ENCODE measurements around the gene DUSP9.

DNA sequence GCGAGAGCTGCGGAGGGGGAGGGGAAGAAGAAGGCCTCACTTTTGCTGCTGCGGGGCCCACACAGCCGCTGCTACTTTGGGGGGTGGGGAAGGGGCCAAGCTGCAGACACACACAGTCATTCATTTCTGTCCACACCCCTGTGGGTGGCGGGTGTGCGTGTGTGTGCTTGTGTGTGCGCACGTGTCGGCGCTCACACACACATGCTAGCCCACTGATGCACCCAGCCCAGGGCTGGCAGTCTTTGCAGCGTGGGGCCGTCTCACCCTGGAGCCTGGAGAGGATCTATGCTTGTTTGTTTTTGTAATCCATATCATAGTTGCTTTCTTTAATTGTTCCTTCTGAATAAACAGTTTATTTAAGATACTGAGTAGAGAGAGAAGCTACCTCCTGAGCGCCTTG is 4.0 kb downstream of the DUSP9 start:
- TF ChIP-seq, protein P1, sequence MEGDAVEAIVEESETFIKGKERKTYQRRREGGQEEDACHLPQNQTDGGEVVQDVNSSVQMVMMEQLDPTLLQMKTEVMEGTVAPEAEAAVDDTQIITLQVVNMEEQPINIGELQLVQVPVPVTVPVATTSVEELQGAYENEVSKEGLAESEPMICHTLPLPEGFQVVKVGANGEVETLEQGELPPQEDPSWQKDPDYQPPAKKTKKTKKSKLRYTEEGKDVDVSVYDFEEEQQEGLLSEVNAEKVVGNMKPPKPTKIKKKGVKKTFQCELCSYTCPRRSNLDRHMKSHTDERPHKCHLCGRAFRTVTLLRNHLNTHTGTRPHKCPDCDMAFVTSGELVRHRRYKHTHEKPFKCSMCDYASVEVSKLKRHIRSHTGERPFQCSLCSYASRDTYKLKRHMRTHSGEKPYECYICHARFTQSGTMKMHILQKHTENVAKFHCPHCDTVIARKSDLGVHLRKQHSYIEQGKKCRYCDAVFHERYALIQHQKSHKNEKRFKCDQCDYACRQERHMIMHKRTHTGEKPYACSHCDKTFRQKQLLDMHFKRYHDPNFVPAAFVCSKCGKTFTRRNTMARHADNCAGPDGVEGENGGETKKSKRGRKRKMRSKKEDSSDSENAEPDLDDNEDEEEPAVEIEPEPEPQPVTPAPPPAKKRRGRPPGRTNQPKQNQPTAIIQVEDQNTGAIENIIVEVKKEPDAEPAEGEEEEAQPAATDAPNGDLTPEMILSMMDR (IDR thresholded peaks at IDR 0.05) = no peak
- no peak for TF ChIP-seq POLR2AphosphoS5 (IDR thresholded peaks at IDR 0.05; ENCODE audit: insufficient read depth in 1 of 2, low read depth in 1 of 2)
- no peak for TF ChIP-seq POLR2A (IDR thresholded peaks at IDR 0.05)
